Measurements from ENCODE around the gene PRSS27.

The PRSS27 gene

DNA sequence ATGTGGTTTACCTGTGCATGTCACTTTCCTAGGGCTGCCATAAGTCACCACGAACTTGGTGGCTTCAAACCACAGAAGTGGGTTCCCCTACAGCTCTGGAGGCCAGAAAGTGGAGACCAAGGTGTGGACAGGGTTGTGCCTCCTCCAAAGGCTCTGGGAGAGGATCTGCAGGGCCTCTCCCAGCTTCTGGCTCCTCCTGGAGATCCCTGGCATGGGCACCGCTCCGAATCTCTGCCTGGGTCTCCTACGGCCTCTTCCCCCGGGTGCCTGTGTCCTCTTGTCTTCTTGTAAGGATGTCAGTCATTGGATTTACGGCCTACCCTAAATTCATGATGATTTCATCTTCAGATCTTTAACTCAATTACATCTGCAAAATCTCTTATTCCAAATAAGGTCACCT is 29.9 kb upstream of the PRSS27 start:
- no peak for DNase-seq

- no peak for DNase-seq
Observed at GRCh38 chr16:2749476-2749875, 29.5 kb upstream of the PRSS27 start.

DNA sequence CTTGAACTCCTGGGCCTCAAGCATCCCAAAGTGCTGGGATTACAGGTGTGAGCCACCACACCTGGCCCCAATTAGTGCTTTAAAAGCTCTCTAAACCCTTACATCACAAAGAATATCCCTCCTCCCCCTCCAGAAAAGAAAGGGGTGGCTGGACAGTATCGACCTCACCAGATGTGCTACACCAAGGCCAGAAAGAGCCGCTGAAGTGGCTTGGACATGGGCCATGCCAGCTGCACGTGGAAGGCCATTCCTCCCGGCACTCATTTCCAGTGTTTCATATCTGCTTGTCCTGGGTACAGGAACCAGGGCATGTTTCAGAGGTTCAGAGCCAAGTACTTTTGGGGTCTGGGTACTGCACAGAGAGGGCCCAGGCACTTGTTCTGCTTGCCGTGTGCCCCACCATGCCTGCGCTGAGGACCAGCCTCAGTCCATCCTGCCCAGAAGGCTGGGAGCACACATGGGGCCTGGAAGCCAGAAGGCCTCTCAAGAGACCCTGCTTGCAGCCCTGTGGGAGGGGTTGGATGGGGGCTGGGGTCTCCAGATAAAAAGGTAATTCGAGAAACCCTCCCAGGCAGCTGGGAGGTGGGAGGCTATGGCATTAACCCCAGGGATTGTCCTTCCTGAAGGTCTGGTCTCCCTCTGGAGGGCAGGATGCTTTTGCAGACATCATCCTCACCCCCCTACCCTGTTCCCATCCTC is 28.9 kb upstream of the PRSS27 start:
- DNase-seq: no peak

GRCh38 chr16:2745961-2746360 is 25.9 kb upstream of the PRSS27 start:
- no peak for DNase-seq

DNA sequence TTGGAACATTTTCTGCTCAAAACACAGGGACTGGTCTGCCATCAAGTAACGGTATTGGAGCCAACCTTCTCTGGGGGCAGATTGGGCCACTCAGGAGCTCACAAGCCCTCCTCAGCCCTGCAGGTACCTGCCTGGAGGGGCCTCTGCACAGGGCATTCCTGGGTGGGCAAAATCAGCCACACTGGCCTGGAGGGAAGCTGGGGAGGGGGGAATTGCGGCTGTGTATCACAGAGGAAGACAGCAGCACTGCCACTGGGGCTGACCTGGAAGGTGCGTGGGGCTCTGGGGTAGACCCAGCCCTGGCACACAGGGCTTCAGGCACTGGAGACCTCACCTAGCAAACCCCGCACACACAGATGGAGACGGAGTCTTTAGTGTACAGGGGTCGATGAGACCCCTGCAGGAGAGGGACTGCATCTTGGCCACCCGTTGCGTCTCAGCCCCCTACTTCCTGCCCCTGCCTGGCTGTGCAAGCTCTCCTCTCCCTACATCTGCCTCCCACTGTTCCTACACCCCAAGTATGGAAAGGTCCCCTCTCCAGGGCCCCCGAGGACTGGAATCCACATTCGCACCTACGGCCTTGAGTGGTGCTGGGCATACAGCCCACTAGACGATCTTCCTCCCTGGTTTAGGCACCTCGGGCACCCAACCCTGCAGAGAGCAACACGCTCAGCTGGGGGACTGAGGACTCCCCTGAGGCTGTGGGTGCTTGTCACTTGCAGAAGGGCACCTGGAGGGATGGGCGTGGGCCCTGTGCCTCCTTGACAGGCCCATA is 25.3 kb upstream of the PRSS27 start:
- DNase-seq: no peak

- DNase-seq: no peak
Observed at GRCh38 chr16:2744711-2745110, 24.7 kb upstream of the PRSS27 start.

GRCh38 chr16:2743007-2743810 is 23.2 kb upstream of the PRSS27 start:
- no peak for DNase-seq

GRCh38 chr16:2742323-2743006 is 22.4 kb upstream of the PRSS27 start:
- DNase-seq: no peak

- DNase-seq: no peak
Observed at GRCh38 chr16:2741168-2741567, 21.1 kb upstream of the PRSS27 start.

DNA sequence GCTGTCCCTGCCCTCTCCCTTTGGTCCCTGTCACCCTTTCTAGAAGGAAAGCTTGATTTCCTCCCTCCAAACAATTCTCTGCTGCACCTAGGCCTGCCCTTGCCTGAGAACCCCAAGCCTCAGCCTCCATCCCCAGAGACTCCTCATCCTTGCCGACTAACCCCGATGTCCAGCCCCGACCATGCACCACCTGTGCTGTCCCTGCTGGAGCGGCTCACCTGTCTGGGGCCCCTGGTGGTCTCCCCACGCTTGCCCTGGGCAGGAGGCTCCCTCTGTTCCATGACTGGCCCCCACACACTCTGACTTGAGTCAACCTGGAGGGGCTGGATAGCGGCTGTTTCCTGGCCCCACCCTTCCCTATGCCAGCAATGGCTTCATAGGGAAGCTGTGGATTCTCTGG is 20.5 kb upstream of the PRSS27 start:
- no peak for DNase-seq

DNA sequence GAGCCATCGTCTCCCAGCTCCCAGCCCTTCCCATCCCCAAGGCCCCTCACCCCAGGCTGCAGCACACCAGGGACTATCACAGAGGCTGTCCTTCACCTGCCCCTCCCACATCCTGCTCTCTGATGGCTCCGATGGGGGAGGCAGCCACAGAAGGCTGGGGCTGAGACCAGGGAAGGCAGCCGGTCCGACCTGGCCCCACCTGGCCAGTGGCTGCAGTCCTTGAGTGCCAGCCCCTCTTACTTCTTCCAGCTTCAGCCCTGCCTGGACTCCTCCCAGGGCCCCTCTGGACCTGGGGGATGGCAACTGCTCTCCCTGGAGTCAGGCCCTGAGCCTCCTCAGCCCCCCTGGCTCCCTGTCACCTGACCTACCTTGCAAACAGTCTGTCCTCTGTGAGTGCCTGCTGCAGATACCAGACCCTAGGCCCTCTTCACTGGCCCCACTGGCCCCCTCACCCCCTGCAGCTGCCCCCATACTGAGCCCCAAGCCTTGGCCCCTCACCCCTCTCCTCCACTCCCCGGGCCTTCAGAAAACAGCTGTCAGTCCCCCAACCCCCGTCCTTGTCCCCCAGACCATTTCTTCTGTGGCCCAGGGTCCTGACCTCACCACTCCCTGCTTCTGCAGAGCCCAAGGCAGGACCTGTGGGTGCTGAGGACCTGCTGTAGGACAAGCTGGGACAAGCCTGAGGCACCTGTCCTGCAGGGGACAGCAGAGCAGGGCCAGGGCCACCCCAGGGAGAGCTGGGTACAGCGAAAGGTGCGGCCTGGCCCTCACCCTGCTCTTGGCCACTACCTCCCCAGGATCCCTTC is 19.8 kb upstream of the PRSS27 start:
- DNase-seq: no peak

- no peak for DNase-seq
Observed at GRCh38 chr16:2738615-2739014, 18.6 kb upstream of the PRSS27 start.

DNA sequence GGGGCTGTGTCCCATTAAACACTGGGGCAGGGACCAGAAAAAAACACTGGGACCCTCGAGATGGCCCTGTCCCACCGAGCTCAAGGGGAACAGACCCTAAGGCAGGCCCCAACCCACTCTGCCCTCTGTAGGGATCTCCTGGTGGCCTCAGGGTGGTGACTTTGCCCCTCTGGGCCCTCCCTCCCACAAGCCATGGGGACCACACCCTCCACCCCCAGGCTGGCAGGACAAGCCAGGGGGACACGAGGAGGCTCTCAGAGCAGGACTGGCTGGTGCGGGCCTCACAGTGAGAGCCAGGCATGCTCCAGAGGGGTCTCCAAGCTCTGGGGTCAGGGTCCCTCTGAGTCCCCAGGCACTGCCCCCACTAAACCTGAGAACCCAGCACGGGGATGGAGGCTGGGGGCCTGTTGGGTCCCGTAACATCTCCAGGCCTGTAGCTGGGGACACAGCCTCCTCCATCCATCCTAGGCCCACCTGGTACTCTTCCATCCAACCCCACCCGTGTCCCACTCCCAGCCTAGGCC is 17.9 kb upstream of the PRSS27 start:
- no peak for DNase-seq

GRCh38 chr16:2737238-2737605 is 17.2 kb upstream of the PRSS27 start:
- no peak for DNase-seq

DNA sequence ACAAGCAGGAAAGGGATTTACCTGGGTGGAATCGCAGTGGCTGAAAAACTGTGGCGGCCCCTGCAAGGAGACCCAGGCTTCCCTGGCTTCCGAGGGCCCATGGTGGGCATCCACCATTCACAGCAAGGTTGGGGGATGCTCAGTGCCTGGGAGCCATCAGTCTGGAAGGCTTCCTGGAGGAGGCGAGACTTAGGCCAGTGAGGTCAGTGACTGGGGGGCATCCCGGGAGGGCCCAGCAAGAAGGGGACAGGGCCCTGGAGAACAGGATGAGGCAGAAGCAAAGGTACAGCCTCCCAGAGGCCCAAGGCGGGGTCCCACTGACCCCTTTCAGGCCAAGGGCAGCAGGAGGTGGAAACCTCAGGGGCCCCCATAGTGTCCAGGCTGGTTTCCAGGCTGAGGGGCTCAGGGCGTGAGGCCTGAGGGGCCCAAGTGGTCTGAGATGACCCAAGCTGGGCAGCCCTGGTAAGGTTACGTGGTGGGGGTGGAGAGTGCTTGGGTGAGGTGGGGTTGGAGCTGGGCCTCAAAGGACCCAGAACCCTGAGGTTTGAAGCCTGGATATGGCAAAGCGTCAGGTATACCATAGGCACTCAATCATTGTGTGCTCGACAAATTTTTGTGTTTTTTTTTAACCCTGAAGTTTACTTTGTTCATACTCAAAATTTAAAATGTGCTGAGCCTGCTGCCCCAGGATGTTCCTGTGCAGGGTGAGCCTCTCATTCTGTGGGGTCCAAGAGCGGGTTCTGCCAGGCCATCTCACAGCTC is 16.6 kb upstream of the PRSS27 start:
- no peak for DNase-seq

GRCh38 chr16:2734844-2735515 is 15.0 kb upstream of the PRSS27 start:
- no peak for DNase-seq

DNA sequence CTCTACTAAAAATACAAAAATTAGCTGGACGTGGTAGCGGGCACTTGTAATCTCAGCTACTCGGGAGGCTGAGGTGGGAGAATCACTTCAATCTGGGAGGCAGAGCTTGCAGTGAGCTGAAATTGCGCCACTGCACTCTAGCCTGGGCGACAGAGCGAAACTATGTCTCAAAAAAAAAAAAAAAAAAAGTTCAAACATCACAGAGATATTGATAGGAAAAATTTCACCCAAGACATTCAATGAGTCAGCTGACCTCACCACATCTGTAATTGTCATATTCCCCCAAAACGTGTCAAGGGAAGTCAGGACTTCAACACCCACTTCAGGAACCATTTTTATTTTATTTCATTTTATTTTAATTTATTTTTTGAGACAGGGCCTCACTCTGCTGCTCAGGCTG is 8.0 kb upstream of the PRSS27 start:
- DNase-seq: no peak

DNA sequence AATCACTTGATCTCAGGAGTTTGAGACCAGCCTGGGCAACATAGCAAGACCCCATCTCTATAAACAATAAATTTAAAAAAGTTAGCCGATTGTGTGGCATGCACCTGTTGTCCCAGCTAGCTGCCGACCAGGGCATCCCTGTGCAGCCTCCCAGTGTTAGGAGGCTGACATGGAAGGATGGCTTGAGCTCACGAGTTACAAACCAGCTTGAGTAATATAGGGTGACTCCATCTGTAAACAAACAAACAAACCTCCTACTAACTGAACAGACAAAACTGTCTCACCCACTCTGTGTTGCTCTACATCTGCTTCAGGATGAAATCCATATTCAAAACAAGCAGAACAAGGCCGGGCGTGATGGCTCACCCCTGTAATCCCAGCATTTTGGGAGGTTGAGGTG is 6.9 kb upstream of the PRSS27 start:
- no peak for DNase-seq

DNA sequence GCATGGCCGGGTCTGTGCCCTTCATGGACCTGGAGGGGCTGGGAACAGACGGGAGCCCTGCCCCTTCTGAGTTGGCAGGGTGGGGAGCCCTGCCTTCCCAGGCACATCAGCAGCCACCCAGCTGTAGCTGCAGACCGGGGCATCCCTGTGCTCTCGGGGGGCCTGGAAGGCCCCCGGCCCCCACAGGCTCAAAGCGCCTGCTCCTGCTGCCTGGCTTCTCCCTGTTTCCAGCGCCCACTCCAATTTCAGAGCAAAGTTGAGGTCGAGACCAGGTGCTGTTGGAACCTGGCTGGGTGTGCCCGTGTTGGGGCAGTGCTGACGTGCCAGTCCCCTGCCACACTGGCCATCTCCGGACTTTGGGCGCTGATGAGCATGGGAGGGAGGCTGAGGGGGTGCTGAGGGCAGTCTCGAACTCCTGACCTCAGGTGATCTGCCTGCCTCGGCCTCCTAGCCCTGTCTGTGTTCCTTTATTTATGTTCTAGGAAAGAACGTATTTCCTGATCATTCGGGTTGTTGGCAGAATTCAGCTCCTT is 4.9 kb upstream of the PRSS27 start:
- no peak for DNase-seq

DNA sequence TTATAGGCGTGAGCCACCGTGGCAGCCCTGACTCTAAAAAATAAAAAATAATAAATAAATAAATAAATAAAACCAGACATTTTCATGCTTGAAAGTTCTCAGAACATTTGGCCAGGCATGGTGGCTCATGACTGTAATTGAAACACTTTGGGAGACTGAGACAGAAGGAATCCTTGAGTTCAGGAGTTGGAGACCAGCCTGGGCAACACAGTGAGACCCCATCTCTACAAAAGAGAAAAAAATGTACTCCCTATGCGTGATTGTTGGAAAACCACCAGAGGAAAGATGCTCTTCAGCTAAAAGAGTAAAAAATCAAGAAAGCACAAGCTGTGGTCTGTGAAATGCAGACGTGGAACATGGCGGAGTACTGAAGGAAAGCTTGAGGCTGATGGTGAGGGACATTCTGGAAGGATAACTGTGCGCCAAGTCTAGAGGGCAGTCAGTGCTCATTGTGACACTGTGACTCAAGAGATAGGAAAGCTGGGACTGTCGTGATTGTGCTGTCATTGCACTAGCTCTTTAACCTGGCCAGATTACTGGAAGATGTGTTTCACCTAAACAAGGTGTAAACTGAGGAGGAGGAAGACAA is 4.2 kb upstream of the PRSS27 start:
- DNase-seq: no peak
